ENCODE measurements around the gene TMPRSS3.

The TMPRSS3 gene

GRCh38 chr21:42369821-42370220, 26.0 kb downstream of the TMPRSS3 start:
- DNase-seq, result no peak

- DNase-seq, result no peak
Measured at GRCh38 chr21:42367367-42368165, 28.3 kb downstream of the TMPRSS3 start.

- DNase-seq, result no peak
Measured at GRCh38 chr21:42366292-42367010, 29.4 kb downstream of the TMPRSS3 start, which contains the start of gene TFF1. TFF1 (minus strand) TSS chr21:42366535; CDS start chr21:42366495, 40 bp downstream.

- no peak for DNase-seq
Measured at GRCh38 chr21:42365770-42366169, 30.1 kb downstream of the TMPRSS3 start.

GRCh38 chr21:42364304-42364865, 31.5 kb downstream of the TMPRSS3 start:
- DNase-seq, result no peak

GRCh38 chr21:42363312-42363711, 32.5 kb downstream of the TMPRSS3 start:
- no peak for DNase-seq

GRCh38 chr21:42362700-42363099, 33.2 kb downstream of the TMPRSS3 start:
- no peak for DNase-seq

GRCh38 chr21:42362198-42362597, 33.7 kb downstream of the TMPRSS3 start:
- no peak for DNase-seq

GRCh38 chr21:42361286-42361685, 34.6 kb downstream of the TMPRSS3 start:
- DNase-seq, result no peak

GRCh38 chr21:42360317-42360716, 35.5 kb downstream of the TMPRSS3 start:
- no peak for DNase-seq

GRCh38 chr21:42358937-42359336, 36.9 kb downstream of the TMPRSS3 start:
- DNase-seq, result no peak

GRCh38 chr21:42358261-42358660, 37.6 kb downstream of the TMPRSS3 start:
- DNase-seq, result no peak

- no peak for DNase-seq
Measured at GRCh38 chr21:42357307-42357706, 38.5 kb downstream of the TMPRSS3 start.

- no peak for DNase-seq
Measured at GRCh38 chr21:42356650-42357049, 39.2 kb downstream of the TMPRSS3 start.

- no peak for DNase-seq
Measured at GRCh38 chr21:42356046-42356445, 39.8 kb downstream of the TMPRSS3 start.

- no peak for DNase-seq
Measured at GRCh38 chr21:42353623-42354022, 42.2 kb downstream of the TMPRSS3 start.

- no peak for DNase-seq
Measured at GRCh38 chr21:42352441-42353095, 43.3 kb downstream of the TMPRSS3 start.

GRCh38 chr21:42351626-42352440, 44.0 kb downstream of the TMPRSS3 start:
- no peak for DNase-seq

- DNase-seq, result no peak
Measured at GRCh38 chr21:42350927-42351426, 44.9 kb downstream of the TMPRSS3 start, which contains the start of gene TFF2. TFF2 (minus strand) TSS chr21:42350994; CDS start chr21:42350957, 37 bp downstream.

- no peak for DNase-seq
Measured at GRCh38 chr21:42350318-42350910, 45.4 kb downstream of the TMPRSS3 start.
